Activated CD4-positive, alpha-beta T cell treated with anti-CD3 and anti-CD28 coated beads, Interleukin-2, amount 10 ng/mL, durations not matched to agents 7 days and 5 days (primary cell): ENCODE results near the gene RCOR1. TPM values are rescaled to one million over a fixed set of nuclear protein-coding genes. Genes with fewer than 3 reads are reported as not detected.
"Not testable (repeated sequence)": the region's sequence is repeated elsewhere in the genome, so short reads cannot be mapped to it uniquely, and the experiment has no call there.

Experiments used
- CTCF ChIA-PET: fragments of 350-600 bp; sonication (Branson Sonifier 250); formaldehyde crosslinking; loops from one replicate; lab custom pipeline; 2021; ENCODE audit warnings: antibody characterized with exemption; lab: Charles Lee
- POLR2A ChIA-PET: fragments of 350-600 bp; sonication (Branson Sonifier 250); formaldehyde crosslinking; loops from one replicate; lab custom pipeline; 2021; ENCODE audit warnings: antibody characterized with exemption; lab: Charles Lee
- DNase-seq: peaks from one replicate; pipeline ENCODE4 v3.0.0-alpha.2; 2020
- H3K27ac Mint-ChIP-seq: one replicate; pipeline ENCODE4 v1.8.0; 2021; ENCODE audit warnings: mild to moderate bottlenecking, moderate library complexity, mixed read lengths
- H3K27me3 Mint-ChIP-seq: one replicate; pipeline ENCODE4 v1.8.0; 2021; ENCODE audit warnings: mixed read lengths
- H3K36me3 Mint-ChIP-seq: one replicate; pipeline ENCODE4 v1.8.0; 2021; ENCODE audit warnings: low read depth, mixed read lengths
- H3K4me1 Mint-ChIP-seq: one replicate; pipeline ENCODE4 v1.8.0; 2021; ENCODE audit warnings: mixed read lengths
- H3K4me3 Mint-ChIP-seq: one replicate; pipeline ENCODE4 v1.8.0; 2021; ENCODE audit warnings: mild to moderate bottlenecking, moderate library complexity, mixed read lengths
- H3K9me3 Mint-ChIP-seq: one replicate; pipeline ENCODE4 v1.8.0; 2021; ENCODE audit warnings: mixed read lengths
- total RNA-seq, 2 experiments: library from RNA; stranded (reverse); gene quantifications; one replicate each; pipeline ENCODE4 v1.2.3, GENCODE V29; 2021

RCOR1 gene
- total RNA-seq, 2 experiments from 2014 or later, result 21.7 to 23.7 TPM

DNA sequence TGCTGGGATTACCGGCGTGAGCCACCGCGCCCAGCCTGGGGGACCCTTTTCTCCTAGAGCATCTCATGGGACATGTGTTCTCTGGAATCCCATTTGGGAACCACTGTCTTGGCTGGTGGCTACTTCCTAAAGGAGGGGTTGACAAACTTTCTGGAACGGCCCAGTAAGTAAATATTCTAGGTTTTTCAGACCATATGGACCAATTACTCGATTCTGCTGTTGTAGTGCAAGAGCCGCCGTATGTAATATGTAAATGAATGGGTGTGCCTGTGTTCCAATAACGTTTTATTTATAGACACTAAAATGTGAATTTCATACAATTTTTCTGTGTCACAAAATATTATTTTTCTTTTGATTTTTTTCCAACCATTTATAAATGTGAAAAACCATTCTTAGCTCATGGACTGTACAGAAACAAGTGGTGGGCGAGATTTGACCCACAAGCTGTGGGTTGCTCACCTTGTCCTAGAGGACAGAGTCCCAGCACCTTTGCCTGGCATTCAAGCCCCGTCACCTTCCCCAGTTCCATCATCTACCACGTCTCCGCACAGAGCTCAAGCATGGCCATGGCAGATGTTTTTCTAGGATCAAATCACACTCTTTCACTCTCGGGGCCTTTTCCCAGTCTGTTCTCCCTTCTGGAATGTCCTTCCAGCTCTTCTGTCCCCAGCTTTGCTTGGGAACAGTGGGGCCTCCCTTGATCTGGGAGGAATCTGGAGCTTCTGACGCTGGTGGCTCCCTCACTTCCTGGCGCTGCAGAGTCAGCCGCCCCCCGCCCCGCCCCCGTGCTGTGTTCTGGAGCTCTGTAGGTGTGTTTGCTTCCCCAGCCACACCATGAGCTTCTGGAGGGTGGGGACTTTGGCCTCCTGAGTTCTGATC is 17.9 kb upstream of the RCOR1 start:
- POLR2A ChIA-PET, result no interaction called here
- H3K36me3 Mint-ChIP-seq, result no peaks in the 10 kb centered on the region
- DNase-seq, result no peak

DNA sequence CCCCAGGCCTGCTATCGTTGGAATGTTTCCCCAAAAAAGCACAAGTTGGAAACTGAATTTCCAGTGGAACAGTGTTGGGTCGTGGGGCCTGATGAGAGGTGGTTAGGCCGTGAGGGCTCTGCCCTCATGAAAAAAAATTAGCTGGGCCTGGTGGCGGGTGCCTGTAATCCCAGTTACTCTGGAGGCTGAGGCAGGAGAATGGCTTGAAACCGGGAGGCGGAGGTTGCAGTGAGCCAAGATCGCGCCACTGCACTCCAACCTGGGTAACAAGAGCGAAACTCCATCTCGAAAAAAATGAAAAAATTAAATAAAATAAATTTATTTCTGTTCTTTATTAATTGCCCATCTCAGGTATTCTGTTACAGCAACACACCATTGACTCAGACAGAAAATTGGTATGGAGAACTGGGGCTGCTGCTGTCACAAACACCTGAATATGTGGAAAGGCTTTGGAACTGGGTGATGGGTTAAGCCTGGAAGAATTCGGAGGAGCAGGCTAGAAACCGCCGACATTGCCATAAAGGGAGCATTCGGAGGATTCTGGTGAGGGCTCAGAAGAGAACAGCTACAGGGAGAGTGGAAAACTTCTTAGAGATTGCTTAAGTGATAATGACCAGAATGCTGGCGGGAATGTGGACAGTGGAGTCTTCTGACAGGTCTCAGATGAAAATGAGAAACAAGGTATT is 17.1 kb upstream of the RCOR1 start:
- Mint-ChIP-seq H3K36me3 (no peaks in the 10 kb centered on the region), H3K27ac (no peak overlapping the region), H3K4me1 (peaks cover 3% of the 10 kb centered on the region), H3K9me3 (no peaks in the 10 kb centered on the region), H3K4me3 (no peak overlapping the region), H3K27me3 (no peaks in the 10 kb centered on the region)
- CTCF ChIA-PET, result interaction anchor here (1.2 kb wide), 1 partner anchor 9 kb away, joined by 3 read pairs; no protein-coding TSS in a partner anchor
- POLR2A ChIA-PET, result no interaction called here
- DNase-seq, result no peak

More for the DNA sequence above, 17.9 kb upstream of the RCOR1 start:
- Mint-ChIP-seq H3K27ac (no peak overlapping the region), H3K27me3 (no peaks in the 10 kb centered on the region), H3K9me3 (no peaks in the 10 kb centered on the region), H3K4me3 (no peak overlapping the region), H3K4me1 (peaks cover 3% of the 10 kb centered on the region)
- CTCF ChIA-PET, result interaction anchor here (0.6 to 1.2 kb wide), 3 partner anchors 9 to 276 kb away, joined by 3 read pairs; no protein-coding TSS in a partner anchor

DNA sequence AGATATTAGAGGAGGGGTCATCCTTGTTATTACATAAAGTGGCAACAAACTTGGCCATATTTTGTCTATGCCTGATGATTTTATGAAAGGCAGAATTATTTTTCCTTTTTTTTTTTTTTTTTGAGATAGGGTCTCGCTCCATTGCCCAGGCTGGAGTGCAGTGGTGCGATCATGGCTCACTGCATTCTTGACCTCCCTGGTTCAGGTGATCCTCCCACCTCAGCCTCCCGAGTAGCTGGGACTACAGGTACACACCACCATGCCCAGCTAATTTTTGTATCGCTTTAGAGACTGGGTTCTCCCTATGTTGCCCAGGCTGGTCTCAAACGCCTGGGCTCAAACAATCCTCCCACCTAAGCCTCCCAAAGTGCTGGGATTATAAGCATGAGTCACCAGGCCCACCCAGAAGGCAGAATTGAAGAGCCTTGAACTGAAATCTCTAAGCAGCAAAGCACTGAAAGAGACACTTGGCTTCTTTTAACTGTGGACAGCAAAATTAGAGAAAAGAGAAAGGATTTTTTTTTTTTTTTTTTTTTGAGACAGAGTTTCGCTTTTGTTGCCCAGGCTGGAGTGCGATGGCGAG is 16.5 kb upstream of the RCOR1 start:
- POLR2A ChIA-PET, H3K27ac Mint-ChIP-seq, H3K9me3 Mint-ChIP-seq, H3K36me3 Mint-ChIP-seq, DNase-seq, H3K27me3 Mint-ChIP-seq, H3K4me1 Mint-ChIP-seq, H3K4me3 Mint-ChIP-seq: not testable (repeated sequence)
- CTCF ChIA-PET, result interaction anchor here (0.6 kb wide), 1 partner anchor 12 kb away, joined by 4 read pairs; no protein-coding TSS in a partner anchor

DNA sequence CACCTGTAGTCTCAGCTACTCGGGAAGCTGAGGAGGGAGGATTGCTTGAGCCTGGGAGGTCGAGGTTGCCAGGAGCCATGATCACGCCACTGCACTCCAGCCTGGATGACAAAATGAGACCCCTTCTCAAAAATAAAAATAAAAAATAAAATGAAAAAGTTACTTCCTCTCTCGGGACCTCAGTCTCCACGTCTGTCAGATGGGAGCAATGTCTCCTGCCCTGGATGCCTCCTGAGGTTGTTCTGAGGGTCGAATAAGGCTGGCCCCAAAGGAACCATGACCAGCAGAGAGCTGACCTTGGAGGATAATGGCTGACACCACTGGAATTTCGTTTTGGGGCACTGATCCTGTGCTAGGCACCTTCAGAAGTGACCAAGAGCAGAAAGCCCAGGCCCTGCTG is 13.6 kb upstream of the RCOR1 start:
- Mint-ChIP-seq H3K27ac (no peak overlapping the region), H3K9me3 (no peaks in the 10 kb centered on the region), H3K4me1 (no peaks in the 10 kb centered on the region), H3K4me3 (no peak overlapping the region), H3K27me3 (no peaks in the 10 kb centered on the region), H3K36me3 (no peaks in the 10 kb centered on the region)
- CTCF ChIA-PET, result no interaction called here
- POLR2A ChIA-PET, result no interaction called here
- DNase-seq, result no peak

DNA sequence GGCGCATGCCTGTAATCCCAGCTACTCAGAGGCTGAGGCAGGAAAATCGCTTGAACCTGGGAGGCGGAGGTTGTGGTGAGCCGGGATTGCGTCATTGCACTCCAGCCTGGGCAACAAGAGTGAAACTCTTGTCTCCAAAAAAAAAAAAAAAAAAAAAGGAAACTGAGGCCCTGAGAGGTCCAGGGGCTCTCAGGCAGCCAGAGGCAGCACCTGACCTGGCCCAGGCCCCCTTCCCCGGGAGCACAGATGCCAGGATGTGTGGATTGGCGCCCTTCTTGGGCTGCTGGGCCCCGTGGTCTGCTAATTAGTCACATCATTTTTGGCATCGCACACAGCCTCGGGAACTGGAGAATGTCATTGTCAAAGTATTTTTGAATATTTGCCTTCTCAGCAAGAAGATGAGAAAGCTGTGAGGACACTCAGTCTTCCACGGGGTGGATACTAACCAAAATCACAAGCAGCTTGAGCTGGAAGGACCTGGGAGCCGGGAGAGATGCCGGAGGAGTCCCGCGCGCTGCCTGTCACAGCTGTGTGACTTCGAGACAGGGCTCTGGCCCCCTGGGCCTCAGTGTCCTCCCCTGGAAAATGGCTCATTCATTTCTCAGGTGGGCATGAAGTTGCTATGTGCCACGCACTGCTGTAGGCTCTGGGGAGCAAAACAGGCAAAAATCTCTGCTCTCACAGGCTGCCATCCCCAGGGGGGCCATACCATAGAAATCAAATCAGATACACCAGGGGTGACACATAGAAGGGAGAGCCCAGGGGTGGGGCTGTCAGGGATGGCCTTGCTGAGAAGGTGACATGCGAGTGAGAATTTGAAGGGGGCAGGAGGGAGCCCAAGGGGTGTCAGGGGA is 12.5 kb upstream of the RCOR1 start:
- H3K9me3 Mint-ChIP-seq, result no peaks in the 10 kb centered on the region
- no peaks in the 10 kb centered on the region for H3K27me3 Mint-ChIP-seq
- H3K36me3 Mint-ChIP-seq, result no peaks in the 10 kb centered on the region
- ChIA-PET CTCF (no interaction called here), POLR2A (no interaction called here)
- no peak for DNase-seq
- no peak overlapping the region for H3K4me3 Mint-ChIP-seq
- no peaks in the 10 kb centered on the region for H3K4me1 Mint-ChIP-seq
- H3K27ac Mint-ChIP-seq, result no peak overlapping the region

DNA sequence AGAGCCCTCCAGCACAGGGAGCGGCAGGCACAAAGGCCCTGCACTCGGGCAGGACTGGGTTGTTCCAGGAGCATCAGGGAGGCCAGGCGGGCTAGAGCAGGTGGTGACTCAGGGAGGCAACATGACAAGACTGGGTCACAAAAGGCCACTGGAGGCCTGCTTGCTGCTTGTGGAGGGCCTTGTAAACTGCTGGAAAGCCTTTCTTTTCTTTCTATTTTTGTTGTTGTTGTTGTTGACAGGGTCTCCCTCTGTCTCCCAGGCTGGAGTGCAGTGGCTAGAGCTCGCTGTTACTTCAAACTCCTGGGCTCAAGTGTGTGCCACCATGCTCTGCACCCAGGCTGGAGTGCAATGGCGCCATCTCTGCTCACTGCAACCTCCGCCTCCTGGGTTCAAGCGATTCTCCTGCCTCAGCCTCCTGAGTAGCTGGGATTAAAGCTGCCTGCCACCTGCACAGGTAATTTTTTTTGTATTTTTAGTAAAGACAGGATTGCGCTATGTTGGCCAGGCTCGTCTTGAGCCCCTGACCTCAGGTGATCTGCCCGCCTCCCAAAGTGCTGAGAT is 11.8 kb upstream of the RCOR1 start:
- H3K27ac Mint-ChIP-seq, result no peak overlapping the region

DNA sequence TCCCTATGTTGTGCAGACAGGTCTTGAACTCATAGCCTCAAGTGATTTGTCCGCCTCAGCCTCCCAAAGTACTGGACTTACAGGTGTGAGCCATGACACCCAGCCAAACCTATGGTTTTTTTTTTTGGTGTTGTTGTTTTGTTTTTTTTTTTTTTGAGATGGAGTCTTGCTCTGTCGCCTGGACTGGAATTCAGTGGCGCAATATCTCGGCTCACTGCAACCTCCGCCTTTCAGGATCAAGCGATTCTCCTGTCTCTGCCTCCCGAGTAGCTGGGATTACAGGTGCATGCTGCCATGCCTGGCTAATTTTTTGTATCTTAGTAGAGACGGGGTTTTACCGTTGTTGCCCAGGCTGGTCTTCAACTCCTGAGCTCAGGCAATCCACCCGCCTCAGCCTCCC is 11.3 kb upstream of the RCOR1 start:
- H3K27ac Mint-ChIP-seq, result no peak overlapping the region
- POLR2A ChIA-PET, result no interaction called here
- H3K4me1 Mint-ChIP-seq, result no peaks in the 10 kb centered on the region
- CTCF ChIA-PET, result interaction anchor here (0.8 kb wide), 1 partner anchor 39 kb away, joined by 3 read pairs; no protein-coding TSS in a partner anchor
- no peak overlapping the region for H3K4me3 Mint-ChIP-seq
- no peaks in the 10 kb centered on the region for H3K36me3 Mint-ChIP-seq
- no peak for DNase-seq
- H3K9me3 Mint-ChIP-seq, result no peaks in the 10 kb centered on the region
- no peaks in the 10 kb centered on the region for H3K27me3 Mint-ChIP-seq

More for the DNA sequence above, 11.8 kb upstream of the RCOR1 start:
- CTCF ChIA-PET, result interaction anchor here (0.8 kb wide), 1 partner anchor 38 kb away, joined by 3 read pairs; no protein-coding TSS in a partner anchor
- Mint-ChIP-seq H3K36me3 (no peaks in the 10 kb centered on the region), H3K4me1 (no peaks in the 10 kb centered on the region), H3K9me3 (no peaks in the 10 kb centered on the region), H3K4me3 (no peak overlapping the region), H3K27me3 (no peaks in the 10 kb centered on the region)
- POLR2A ChIA-PET, result no interaction called here
- no peak for DNase-seq

DNA sequence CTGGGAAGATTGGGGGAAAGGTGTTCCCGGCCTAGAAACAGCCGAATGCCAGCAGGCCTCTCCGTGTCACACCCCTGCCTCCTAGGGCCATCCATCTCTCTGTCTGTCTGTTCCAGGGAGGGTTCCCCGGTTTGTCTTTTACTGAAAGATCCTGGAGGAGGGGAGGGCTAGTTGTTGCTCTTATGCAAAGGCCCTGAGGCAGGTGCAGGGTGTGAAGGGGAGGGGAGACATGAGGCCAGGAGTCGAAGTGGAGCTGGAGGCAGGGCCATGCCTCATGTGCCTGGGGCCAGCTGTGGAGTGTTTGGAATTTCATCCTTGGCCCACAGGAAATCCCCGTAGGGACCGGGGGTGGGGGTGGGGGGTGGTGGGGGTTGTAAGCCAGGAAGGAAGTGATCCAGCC is 8.7 kb upstream of the RCOR1 start:
- Mint-ChIP-seq H3K4me1 (no peaks in the 10 kb centered on the region), H3K27ac (no peak overlapping the region), H3K4me3 (no peak overlapping the region), H3K27me3 (peaks cover 5% of the 10 kb centered on the region), H3K36me3 (no peaks in the 10 kb centered on the region), H3K9me3 (no peaks in the 10 kb centered on the region)
- POLR2A ChIA-PET, result no interaction called here
- DNase-seq, result no peak
- CTCF ChIA-PET, result interaction anchor here (0.6 kb wide), 1 partner anchor 145 kb away, joined by 3 read pairs; no protein-coding TSS in a partner anchor

DNA sequence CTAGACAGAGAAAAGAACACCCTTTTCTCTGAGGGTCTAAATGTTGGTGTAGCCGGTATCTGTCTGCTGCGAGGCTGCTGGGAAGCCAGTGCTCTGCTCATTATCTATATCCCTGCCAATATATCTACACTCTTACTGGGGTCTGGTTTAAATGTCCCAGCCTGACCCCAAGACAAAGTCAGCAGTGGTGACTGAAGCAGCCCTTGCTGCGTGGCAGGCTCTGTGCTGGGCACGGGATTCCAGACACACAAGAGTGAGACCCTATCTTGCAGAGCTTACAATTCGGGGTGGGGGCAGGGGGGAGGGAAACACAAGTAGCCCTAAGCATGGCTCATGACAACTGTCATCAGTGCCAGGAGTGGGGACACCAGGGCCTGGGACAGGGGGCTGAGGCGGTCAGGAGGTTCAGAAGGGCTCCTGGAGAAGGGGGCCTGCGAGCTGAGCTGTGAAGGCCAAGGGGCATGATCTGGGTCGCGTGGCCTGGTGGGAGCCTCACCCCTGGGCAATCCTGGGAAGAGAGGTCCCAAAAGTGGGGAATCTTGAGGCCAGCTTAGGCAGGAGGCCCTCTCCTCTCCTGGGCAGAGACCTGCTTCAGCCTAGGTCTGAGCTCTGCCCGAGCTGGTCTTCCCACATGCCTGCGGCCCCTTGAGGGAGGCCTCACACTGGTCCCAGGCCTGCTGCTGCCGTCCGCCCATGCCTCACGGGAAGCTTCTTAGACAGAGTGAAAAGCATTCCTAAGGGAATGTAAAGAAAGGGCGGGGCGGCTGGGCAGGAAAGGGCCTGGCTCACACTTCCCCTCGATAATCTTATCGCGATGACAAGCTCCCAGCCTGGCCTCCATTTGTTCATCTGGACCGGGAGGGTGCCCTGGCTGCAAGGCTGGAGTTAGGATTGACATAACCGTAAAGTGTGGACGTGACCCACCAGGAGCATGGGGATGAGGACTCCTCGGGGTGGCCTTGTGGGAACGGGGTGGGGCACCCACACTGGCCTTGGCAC is 7.3 kb upstream of the RCOR1 start:
- H3K4me1 Mint-ChIP-seq, result no peaks in the 10 kb centered on the region
- ChIA-PET CTCF (no interaction called here), POLR2A (no interaction called here)
- no peak overlapping the region for H3K4me3 Mint-ChIP-seq
- peaks cover 7% of the 10 kb centered on the region for H3K27me3 Mint-ChIP-seq
- H3K36me3 Mint-ChIP-seq, result no peaks in the 10 kb centered on the region
- no peaks in the 10 kb centered on the region for H3K9me3 Mint-ChIP-seq
- DNase-seq, result no peak
- H3K27ac Mint-ChIP-seq, result no peak overlapping the region

DNA sequence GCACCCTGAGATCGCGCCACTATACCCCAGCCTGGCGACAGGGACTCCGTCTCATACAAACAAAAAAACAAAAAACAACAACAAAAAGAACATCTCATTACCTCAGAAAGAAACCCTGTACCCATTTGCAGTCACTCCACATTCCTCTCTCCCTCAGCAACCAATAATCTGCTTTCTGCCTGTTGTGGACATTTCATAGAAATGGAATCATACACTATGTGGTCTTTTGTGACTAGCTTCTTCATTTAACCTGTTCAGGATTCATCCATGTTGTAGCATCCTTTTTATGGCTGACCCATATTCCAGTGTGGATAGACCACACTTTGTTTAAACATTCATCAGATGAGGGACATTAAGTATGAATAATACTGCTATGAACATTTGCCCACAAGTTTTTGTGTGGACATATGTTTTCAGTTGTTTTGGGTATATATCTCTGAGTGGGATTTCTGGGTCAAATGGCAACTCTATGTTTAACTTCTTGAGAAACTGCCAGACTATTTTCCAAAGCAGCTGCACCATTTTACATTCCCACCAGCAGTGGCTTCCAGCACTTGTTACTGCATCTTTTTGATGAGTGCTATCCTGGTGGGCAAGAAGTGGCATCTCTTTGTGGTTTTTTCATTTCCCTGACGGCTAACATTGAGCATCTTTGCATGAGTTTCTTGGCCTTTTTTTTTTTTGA is 5.9 kb upstream of the RCOR1 start:
- H3K9me3 Mint-ChIP-seq, result no peaks in the 10 kb centered on the region
- no peak overlapping the region for H3K27ac Mint-ChIP-seq
- ChIA-PET CTCF (no interaction called here), POLR2A (no interaction called here)
- no peak for DNase-seq
- peaks cover 5% of the 10 kb centered on the region for H3K4me1 Mint-ChIP-seq
- H3K36me3 Mint-ChIP-seq, result no peaks in the 10 kb centered on the region
- H3K27me3 Mint-ChIP-seq, result peaks cover 7% of the 10 kb centered on the region
- H3K4me3 Mint-ChIP-seq, result no peak overlapping the region

DNA sequence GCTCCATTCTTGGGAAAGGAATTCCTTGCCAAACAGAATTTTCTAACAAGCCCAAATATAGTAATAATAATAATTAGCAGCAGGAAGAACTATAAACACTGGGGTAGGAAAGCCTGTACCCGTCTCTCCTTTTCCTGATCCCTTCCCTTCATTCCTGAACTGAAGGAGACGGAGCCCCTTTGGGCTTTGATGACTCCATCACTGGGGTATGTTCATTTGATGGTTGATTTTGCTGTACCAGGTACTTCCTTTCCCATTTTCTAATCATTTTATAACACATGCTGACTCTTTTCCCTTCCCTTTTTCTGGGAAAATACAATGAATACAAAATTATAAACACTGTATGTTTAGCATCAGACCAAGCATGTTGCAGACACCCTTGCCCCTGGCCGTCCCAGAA is 3.6 kb upstream of the RCOR1 start:
- no peak overlapping the region for H3K4me3 Mint-ChIP-seq
- H3K27me3 Mint-ChIP-seq, result peaks cover 7% of the 10 kb centered on the region
- ChIA-PET CTCF (interaction anchor here (1.0 kb wide), 1 partner anchor 22 kb away, joined by 3 read pairs; no protein-coding TSS in a partner anchor), POLR2A (no interaction called here)
- no peak overlapping the region for H3K27ac Mint-ChIP-seq
- H3K9me3 Mint-ChIP-seq, result no peaks in the 10 kb centered on the region
- H3K36me3 Mint-ChIP-seq, result peaks cover 3% of the 10 kb centered on the region
- H3K4me1 Mint-ChIP-seq, result peaks cover 8% of the 10 kb centered on the region
- no peak for DNase-seq
